ENCODE data around the gene FAM53A. TPM values are rescaled to one million over a fixed set of nuclear protein-coding genes. Genes with fewer than 3 reads are reported as not detected.

FAM53A gene
- total and polyA plus RNA-seq, 10 of the 15 experiments (the other 5 are each of a cell fraction or from before 2014, with no cell fraction given), result 0.02 to 0.87 (median 0.38) TPM; not detected in 2

DNA sequence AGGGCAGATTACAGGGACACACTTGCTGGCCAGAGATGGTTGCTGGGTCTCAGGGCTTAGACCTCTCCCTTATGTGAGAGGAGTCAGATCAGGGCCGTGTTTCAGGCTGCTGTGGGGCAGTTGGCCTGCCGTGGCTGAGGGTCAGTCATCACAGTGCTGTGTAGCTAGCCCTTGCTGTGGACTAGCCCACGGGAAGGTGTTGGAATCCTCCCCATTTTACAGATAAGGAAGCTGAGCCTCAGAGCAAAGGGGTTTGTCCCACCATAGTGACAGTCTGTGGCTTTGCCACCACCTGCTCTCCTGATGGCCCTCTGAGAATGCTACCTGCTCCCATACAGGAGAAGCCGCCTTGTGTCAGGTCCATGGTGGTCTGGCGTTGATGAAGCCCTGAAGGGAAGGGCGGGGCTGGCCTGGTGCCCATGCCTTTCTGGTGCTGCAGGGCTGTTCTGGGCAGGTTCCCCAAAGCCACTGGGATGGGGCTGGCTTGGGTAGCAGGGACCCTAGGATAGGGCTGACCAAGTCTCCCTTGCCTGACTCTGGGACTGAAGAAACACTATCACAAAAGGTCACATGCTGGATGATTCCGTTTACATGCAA is 2.4 kb upstream of the FAM53A start (continued):
- TF ChIP-seq E2F8 (IDR thresholded peaks at IDR 0.05; ENCODE audit: low read depth, partially characterized antibody) (no peak), BHLHE40 (IDR thresholded peaks at IDR 0.05; ENCODE audit: borderline replicate concordance in 1 of 2, low read depth in 2 of 2, low read length in 1 of 2) (no peak), FOXM1 (IDR thresholded peaks at IDR 0.05; ENCODE audit: low read depth, low read length) (no peak), IKZF1 (conservative IDR thresholded peaks at IDR 0.05) (no peak), IRF4 (IDR thresholded peaks at IDR 0.05; ENCODE audit: low read depth, low read length) (no peak), SREBF2 (IDR thresholded peaks at IDR 0.05; ENCODE audit: low read length) (no peak), RAD21 (IDR thresholded peaks at IDR 0.05; ENCODE audit: insufficient read depth, low read depth, low read length) (no peak), POLR2A (IDR thresholded peaks at IDR 0.05; ENCODE audit: low read depth, low read length) (no peak), ZBED1 (IDR thresholded peaks at IDR 0.05; ENCODE audit: borderline replicate concordance) (no peak), PRDM15 (CRISPR knock-in tag; IDR thresholded peaks at IDR 0.05) (no peak), RCOR1 (conservative IDR thresholded peaks at IDR 0.05; ENCODE audit: low read depth, low read length) (no peak), RUNX3 (IDR thresholded peaks at IDR 0.05; ENCODE audit: low read length) (no peak), FOXK2 (IDR thresholded peaks at IDR 0.05) (no peak)

All from GM12878 (cell line).